Measurements from ENCODE around the gene BACH2. TPM values are rescaled to one million over a fixed set of nuclear protein-coding genes. Genes with fewer than 3 reads are reported as not detected.

BACH2 gene
- total and polyA plus RNA-seq, 9 of the 15 experiments (the other 6 are each of a cell fraction or from before 2014, with no cell fraction given): 0.06 to 3.1 (median 0.59) TPM

- Histone ChIP-seq H3K9me1 (ENCODE audit: control insufficient read depth, insufficient read depth, low read length) (no peaks in the 10 kb centered on the region), H4K20me1 (replicated peaks; ENCODE audit: control insufficient read depth, insufficient read depth, low read length) (no peaks in the 10 kb centered on the region), H2AFZ (ENCODE audit: low read depth, low read length) (no peak overlapping the region), H3K36me3 (ENCODE audit: control insufficient read depth, insufficient read depth, low read length) (no peaks in the 10 kb centered on the region), H3K79me2 (ENCODE audit: control insufficient read depth, insufficient read depth, low read length) (no peaks in the 10 kb centered on the region), H3K27ac (ENCODE audit: extremely low read depth, low read depth, low read length) (no peak overlapping the region), H3K9me3 (replicated peaks; ENCODE audit: control insufficient read depth, insufficient read depth, low read depth, low read length) (no peaks in the 10 kb centered on the region), H3K9ac (ENCODE audit: insufficient read depth in 1 of 2, low read depth in 2 of 2, low read length in 2 of 2) (no peak overlapping the region), H3K4me3 (no peak overlapping the region), H3K27me3 (ENCODE audit: control insufficient read depth in 2 of 2, insufficient read depth in 2 of 2, low read length in 2 of 2) (no peaks in the 10 kb centered on the region), H3K4me1 (replicated peaks in 1 of 2; ENCODE audit: control insufficient read depth in 2 of 2, insufficient read depth in 2 of 2, low read length in 2 of 2) (no peaks in the 10 kb centered on the region), H3K4me2 (ENCODE audit: insufficient read depth, low read length) (no peak overlapping the region)
- ChIA-PET POLR2A (no interaction called here), CTCF (ENCODE audit: low intra/inter-chr PET ratio) (no interaction called here)
- no TSS peak for BruUV-seq (replicated peaks)
- DNase-seq (ENCODE audit: extremely low read depth in 1 of 4, low spot score in 3 of 4): no peak
- TF ChIP-seq RAD21 (CRISPR knock-in tag; conservative IDR thresholded peaks at IDR 0.05 in 1 of 2, IDR thresholded peaks at IDR 0.05 in 1 of 2): peak; percentile 24 to 40; a peak in 1 of 4 replicates
- no peak for TF ChIP-seq MTA2 (IDR thresholded peaks at IDR 0.05; ENCODE audit: low read depth)
- TF ChIP-seq, protein P1, sequence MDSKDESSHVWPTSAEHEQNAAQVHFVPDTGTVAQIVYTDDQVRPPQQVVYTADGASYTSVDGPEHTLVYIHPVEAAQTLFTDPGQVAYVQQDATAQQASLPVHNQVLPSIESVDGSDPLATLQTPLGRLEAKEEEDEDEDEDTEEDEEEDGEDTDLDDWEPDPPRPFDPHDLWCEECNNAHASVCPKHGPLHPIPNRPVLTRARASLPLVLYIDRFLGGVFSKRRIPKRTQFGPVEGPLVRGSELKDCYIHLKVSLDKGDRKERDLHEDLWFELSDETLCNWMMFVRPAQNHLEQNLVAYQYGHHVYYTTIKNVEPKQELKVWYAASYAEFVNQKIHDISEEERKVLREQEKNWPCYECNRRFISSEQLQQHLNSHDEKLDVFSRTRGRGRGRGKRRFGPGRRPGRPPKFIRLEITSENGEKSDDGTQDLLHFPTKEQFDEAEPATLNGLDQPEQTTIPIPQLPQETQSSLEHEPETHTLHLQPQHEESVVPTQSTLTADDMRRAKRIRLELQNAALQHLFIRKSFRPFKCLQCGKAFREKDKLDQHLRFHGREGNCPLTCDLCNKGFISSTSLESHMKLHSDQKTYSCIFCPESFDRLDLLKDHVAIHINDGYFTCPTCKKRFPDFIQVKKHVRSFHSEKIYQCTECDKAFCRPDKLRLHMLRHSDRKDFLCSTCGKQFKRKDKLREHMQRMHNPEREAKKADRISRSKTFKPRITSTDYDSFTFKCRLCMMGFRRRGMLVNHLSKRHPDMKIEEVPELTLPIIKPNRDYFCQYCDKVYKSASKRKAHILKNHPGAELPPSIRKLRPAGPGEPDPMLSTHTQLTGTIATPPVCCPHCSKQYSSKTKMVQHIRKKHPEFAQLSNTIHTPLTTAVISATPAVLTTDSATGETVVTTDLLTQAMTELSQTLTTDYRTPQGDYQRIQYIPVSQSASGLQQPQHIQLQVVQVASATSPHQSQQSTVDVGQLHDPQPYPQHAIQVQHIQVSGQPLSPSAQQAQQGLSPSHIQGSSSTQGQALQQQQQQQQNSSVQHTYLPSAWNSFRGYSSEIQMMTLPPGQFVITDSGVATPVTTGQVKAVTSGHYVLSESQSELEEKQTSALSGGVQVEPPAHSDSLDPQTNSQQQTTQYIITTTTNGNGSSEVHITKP (IDR thresholded peaks at IDR 0.05; ENCODE audit: partially characterized antibody): no peak
- no peak for TF ChIP-seq GATAD2A (IDR thresholded peaks at IDR 0.05)
- TF ChIP-seq ZBTB8A (IDR thresholded peaks at IDR 0.05; ENCODE audit: partially characterized antibody): no peak
- TF ChIP-seq ZZZ3 (IDR thresholded peaks at IDR 0.05): no peak
- TF ChIP-seq, protein P2, sequence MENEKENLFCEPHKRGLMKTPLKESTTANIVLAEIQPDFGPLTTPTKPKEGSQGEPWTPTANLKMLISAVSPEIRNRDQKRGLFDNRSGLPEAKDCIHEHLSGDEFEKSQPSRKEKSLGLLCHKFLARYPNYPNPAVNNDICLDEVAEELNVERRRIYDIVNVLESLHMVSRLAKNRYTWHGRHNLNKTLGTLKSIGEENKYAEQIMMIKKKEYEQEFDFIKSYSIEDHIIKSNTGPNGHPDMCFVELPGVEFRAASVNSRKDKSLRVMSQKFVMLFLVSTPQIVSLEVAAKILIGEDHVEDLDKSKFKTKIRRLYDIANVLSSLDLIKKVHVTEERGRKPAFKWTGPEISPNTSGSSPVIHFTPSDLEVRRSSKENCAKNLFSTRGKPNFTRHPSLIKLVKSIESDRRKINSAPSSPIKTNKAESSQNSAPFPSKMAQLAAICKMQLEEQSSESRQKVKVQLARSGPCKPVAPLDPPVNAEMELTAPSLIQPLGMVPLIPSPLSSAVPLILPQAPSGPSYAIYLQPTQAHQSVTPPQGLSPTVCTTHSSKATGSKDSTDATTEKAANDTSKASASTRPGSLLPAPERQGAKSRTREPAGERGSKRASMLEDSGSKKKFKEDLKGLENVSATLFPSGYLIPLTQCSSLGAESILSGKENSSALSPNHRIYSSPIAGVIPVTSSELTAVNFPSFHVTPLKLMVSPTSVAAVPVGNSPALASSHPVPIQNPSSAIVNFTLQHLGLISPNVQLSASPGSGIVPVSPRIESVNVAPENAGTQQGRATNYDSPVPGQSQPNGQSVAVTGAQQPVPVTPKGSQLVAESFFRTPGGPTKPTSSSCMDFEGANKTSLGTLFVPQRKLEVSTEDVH (IDR thresholded peaks at IDR 0.05; ENCODE audit: low read depth, partially characterized antibody): no peak
- peak in 1 of 3 experiments; percentile 23; a peak in 2 of 6 replicates for TF ChIP-seq CTCF (IDR thresholded peaks at IDR 0.05 in 2 of 3, conservative IDR thresholded peaks at IDR 0.05 in 1 of 3; ENCODE audit: insufficient read depth in 2 of 3, low read depth in 1 of 3, low read length in 3 of 3)
- WGBS (ENCODE audit: insufficient coverage, low coverage, missing lambda C conversion rate): 25% methylated on average over 2 of the region's 2 CpGs
- intact Hi-C loops (cut with micrococcal nuclease): loop anchor here (5.0 kb wide), 1 partner anchor 59 kb away; no protein-coding TSS in a partner anchor
- in situ Hi-C loops (cut with MboI): no loop called here
- FAIRE-seq: no peak
- ATAC-seq: no peak
Observed at GRCh38 chr6:90118581-90118980, 178.1 kb downstream of the BACH2 start.

Data from K562 (cell line).